GM19043 (cell line): ENCODE data around the gene IRGC.

Source experiments
- ATAC-seq: cut with Tn5 transposase; IDR thresholded peaks from one replicate; pipeline ENCODE4 v1.9.1; 2021; ENCODE audit warnings: low read depth; ENCODE audit not compliant: unreplicated experiment

IRGC gene

GRCh38 chr19:43690890-43691289, 25.0 kb upstream of the IRGC start:
- no peak for ATAC-seq

GRCh38 chr19:43691755-43692154, 24.1 kb upstream of the IRGC start:
- ATAC-seq = no peak

GRCh38 chr19:43692385-43692784, 23.5 kb upstream of the IRGC start:
- ATAC-seq = no peak

GRCh38 chr19:43692877-43693276, 23.0 kb upstream of the IRGC start:
- no peak for ATAC-seq

GRCh38 chr19:43694553-43694952, 21.3 kb upstream of the IRGC start:
- no peak for ATAC-seq

- ATAC-seq = no peak
Measured at GRCh38 chr19:43695985-43696704, 19.7 kb upstream of the IRGC start.

- no peak for ATAC-seq
Measured at GRCh38 chr19:43697295-43697694, 18.6 kb upstream of the IRGC start.

GRCh38 chr19:43699506-43700394, 16.1 kb upstream of the IRGC start:
- no peak for ATAC-seq

- ATAC-seq = no peak
Measured at GRCh38 chr19:43700395-43701000, 15.4 kb upstream of the IRGC start.

GRCh38 chr19:43704002-43704705, 11.7 kb upstream of the IRGC start:
- no peak for ATAC-seq

- ATAC-seq = no peak
Measured at GRCh38 chr19:43705729-43706128, 10.1 kb upstream of the IRGC start.

GRCh38 chr19:43707158-43707712, 8.6 kb upstream of the IRGC start:
- no peak for ATAC-seq

GRCh38 chr19:43708716-43709115, 7.2 kb upstream of the IRGC start:
- no peak for ATAC-seq

GRCh38 chr19:43711751-43712355, 4.0 kb upstream of the IRGC start:
- ATAC-seq = no peak

GRCh38 chr19:43713208-43713607, 2.7 kb upstream of the IRGC start:
- ATAC-seq = no peak

- no peak for ATAC-seq
Measured at GRCh38 chr19:43718627-43719377, 2.9 kb downstream of the IRGC start.

GRCh38 chr19:43719378-43719868, 3.5 kb downstream of the IRGC start:
- no peak for ATAC-seq

GRCh38 chr19:43719918-43720317, 4.0 kb downstream of the IRGC start:
- no peak for ATAC-seq

GRCh38 chr19:43720936-43721335, 5.1 kb downstream of the IRGC start:
- no peak for ATAC-seq
